AG10803 (cell line): ENCODE results near the gene IL12B.

Source experiments
- DNase-seq: peaks from one replicate; pipeline ENCODE4 v3.0.0; 2010; ENCODE audit warnings: low read depth
- H3K4me3 ChIP-seq: 2 replicates; pipeline ENCODE4 v1.5.1; 2011; ENCODE audit warnings: mild to moderate bottlenecking, low read length, control low read depth
- TF ChIP-seq, protein P1 (sequence below): conservative IDR thresholded peaks from 2 replicates; pipeline ENCODE4 v1.5.1; 2011; ENCODE audit warnings: mild to moderate bottlenecking, low read length, control low read depth, inconsistent platforms

Gene IL12B

GRCh38 chr5:159339460-159339859 is 9.2 kb upstream of the IL12B start:
- H3K4me3 ChIP-seq = no peak overlapping the region
- TF ChIP-seq, protein P1, sequence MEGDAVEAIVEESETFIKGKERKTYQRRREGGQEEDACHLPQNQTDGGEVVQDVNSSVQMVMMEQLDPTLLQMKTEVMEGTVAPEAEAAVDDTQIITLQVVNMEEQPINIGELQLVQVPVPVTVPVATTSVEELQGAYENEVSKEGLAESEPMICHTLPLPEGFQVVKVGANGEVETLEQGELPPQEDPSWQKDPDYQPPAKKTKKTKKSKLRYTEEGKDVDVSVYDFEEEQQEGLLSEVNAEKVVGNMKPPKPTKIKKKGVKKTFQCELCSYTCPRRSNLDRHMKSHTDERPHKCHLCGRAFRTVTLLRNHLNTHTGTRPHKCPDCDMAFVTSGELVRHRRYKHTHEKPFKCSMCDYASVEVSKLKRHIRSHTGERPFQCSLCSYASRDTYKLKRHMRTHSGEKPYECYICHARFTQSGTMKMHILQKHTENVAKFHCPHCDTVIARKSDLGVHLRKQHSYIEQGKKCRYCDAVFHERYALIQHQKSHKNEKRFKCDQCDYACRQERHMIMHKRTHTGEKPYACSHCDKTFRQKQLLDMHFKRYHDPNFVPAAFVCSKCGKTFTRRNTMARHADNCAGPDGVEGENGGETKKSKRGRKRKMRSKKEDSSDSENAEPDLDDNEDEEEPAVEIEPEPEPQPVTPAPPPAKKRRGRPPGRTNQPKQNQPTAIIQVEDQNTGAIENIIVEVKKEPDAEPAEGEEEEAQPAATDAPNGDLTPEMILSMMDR = no peak
- DNase-seq = no peak

- no peak for DNase-seq
- no peak overlapping the region for H3K4me3 ChIP-seq
- TF ChIP-seq, protein P1 = no peak
Observed at GRCh38 chr5:159338118-159338517, 7.8 kb upstream of the IL12B start.

- TF ChIP-seq, protein P1 = no peak
- DNase-seq = peak; percentile 62
- no peak overlapping the region for H3K4me3 ChIP-seq
Observed at GRCh38 chr5:159337016-159337955, 7.0 kb upstream of the IL12B start.

GRCh38 chr5:159336586-159336985 is 6.3 kb upstream of the IL12B start:
- no peak overlapping the region for H3K4me3 ChIP-seq
- TF ChIP-seq, protein P1 = no peak
- no peak for DNase-seq

DNA sequence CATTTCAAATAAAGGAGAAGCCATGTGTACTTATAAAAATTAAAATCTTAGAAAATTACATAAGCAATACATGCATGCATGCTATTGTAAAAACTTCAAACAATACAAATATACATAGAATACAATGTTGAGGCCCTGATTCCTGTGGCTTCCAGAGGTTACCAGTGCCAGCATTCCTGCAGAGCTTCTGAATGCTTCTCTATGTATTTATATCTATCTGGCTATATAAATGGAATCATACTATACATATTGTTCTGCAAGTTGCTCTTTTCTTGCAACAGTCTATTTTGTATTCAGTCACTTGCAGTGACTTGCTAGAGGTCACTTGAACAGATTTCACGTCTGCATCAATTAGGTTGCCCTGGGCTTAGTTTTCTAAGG is 3.2 kb upstream of the IL12B start:
- TF ChIP-seq, protein P1 = no peak
- H3K4me3 ChIP-seq = no peak overlapping the region
- peak; percentile 16 for DNase-seq

DNA sequence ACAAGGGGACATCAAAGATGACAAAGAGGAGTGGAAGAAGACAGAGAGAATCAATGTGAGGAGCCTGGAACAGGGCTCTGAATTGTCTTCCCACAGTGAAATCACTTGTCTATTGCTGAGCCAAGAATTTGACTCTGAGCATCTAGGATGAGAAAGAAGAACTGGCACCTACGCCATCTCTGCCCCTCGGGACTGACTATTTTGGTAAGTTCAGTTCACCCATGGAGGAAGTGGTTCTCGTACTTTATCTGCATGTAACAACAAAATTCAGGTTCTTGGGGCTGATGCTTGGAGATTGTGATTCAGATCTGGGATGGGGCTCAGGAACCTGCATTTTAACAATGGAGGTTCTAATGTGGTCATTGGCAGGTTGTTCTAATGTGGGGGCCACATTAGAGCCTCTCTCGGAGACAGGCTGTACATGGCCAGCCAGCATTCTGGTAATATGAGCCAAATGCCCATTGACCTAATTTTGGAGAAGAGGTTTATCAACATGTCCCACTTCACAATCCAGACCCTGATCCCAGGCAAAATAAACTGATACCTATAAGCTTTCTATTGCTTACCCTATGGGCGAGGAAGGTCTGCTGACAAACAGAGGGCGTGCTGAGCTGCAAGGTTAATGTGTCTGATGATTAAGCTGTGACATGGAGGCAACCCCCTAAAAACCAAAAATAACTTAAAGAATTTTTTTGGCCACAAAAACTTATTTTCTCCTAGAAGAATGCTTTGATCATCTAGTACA is 2.7 kb upstream of the IL12B start:
- no peak for DNase-seq
- no peak overlapping the region for H3K4me3 ChIP-seq
- TF ChIP-seq, protein P1 = no peak
